Medulla oblongata (tissue), 1 donor: ENCODE results near the gene NXPH1.

ENCODE experiments used
- DNase-seq: peaks from one replicate; pipeline ENCODE4 v3.0.0-alpha.2; 2015; ENCODE audit errors: extremely low spot score

The NXPH1 gene

DNA sequence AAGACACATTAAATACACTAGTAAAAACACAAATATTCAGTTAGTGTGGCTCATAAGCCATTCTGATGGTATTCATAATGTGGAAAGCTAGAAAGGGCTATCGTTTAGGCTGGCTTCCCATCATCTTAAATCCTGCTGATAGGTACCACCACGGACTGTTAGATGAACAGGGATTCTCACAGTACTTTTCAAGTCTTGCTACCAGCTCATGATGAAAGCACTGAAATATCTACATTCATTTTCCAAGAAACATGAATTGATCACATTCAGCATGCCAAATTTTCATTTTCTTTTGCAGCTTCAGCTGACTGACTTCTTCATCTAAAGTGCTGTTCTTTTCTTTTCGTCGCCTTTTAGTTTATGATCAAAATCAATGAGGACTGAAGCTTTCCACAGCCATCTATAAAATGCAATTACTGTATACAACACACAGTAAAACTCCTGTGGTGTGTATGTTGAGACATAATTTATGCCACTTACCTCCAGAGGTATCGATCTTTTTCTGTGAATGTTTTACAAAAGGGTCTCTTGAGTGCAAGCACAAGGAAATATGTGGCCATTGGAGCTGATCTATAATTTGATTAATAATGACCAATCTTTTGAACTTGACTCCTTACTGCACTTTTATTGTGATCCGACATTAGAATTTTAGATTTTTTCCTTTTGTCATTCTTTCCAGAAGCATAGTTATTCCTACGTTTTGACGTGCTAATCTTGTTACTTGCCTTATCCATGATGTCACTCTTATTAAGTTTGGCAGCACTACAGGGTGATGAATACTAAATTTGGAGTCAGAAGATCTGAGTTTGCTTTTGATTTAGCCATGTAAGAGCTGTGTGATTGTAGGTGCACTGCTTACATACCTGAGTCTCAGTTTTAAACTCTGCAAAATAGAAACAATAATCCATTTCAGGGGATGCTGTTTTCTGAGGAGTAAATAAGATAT lies 58.4 kb downstream of the NXPH1 start:
- no peak for DNase-seq

DNA sequence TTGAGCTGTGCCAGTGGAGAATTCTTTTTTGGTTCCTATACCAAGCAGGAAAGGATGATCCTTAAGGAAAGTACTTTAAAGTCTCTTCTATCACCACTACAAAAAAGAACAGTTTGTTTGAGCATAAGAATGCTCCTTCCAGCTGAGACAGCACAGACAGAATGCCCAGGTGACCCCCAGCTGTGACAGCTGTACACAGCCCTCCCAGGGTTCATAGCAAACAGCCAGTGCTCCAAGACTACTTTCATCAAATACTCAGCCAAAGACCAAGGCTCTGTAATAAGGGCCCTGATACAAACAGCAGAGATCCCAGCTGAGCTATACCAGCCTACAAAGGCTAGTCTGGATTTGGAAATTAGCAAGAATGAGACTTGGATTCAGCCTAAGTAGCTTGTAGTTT lies 65.7 kb downstream of the NXPH1 start:
- no peak for DNase-seq

DNA sequence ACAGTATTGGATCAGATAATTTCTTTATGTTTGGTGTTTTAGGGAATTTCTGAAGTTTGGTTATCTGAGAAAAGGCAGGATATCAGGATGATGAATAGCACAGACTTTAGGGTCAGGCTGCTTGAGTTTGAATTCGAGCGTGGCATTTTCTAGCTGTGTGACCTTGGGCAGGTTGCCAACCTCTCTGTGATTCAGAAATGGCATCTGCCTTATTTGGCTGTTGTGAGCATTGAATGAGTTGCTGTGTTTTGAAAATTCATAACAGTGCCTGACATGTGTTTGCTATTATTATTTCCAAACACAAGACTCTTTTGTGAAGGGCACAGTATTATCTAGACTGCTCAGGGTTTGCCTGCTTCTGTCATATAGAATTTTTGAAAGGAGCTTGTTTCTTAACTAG lies 66.9 kb downstream of the NXPH1 start:
- DNase-seq, result no peak

DNA sequence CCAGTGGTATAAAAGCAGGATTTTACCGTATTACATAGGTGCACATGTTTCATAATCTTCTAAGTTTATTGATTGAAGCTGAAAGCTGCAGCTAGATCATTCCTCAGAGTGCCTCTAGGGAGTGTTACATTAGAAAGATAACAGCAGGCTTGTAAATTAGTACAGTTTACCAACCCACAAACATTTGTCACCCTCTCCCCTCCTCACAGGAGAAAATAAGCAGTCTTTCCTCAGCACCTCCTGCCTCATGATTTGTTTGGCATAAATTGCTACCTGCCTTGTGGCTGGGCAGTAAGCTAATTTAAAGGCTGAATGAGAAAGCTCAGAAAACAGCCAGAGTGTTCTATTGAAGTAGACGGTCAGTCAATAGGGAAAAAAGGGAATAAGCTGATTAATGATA lies 74.2 kb downstream of the NXPH1 start:
- no peak for DNase-seq

DNA sequence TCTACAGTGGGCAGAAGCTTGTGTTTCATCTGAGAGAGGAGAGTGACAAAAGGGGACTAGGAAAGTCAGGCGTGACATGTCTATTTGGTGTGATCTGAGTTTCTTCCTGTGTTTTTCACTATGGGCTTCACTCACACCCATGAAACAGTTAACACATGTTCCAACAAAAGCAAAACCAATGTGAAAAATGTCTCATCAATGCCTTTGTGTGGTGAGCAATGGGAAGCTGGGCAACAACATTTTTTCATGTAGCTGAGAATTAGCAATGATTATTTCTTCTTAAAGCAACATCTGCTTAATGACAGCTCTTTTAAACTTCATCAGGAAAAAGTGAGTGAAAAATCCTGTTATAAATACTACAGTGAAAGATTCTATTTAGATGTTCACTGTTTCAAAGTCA lies 76.2 kb downstream of the NXPH1 start:
- DNase-seq, result no peak

DNA sequence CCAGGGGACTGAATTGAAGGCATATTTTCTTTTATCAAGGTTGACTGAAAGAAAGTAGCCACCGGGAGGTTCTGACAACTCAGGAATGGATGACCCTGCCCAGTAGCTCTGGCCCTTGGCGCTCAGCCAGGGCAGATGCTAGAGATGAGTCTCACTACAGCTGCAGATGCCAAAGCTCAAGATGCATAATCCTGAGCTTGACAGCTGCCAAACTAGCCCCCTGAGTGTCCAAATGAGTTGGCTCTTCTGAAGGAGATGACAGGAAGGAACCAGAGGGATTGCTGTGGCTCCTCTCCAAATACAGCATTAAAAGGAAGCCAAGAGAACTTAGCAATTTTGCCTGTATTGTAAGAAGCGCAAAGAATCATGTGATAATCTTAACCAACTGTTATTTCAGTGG lies 78.4 kb downstream of the NXPH1 start:
- DNase-seq, result no peak

DNA sequence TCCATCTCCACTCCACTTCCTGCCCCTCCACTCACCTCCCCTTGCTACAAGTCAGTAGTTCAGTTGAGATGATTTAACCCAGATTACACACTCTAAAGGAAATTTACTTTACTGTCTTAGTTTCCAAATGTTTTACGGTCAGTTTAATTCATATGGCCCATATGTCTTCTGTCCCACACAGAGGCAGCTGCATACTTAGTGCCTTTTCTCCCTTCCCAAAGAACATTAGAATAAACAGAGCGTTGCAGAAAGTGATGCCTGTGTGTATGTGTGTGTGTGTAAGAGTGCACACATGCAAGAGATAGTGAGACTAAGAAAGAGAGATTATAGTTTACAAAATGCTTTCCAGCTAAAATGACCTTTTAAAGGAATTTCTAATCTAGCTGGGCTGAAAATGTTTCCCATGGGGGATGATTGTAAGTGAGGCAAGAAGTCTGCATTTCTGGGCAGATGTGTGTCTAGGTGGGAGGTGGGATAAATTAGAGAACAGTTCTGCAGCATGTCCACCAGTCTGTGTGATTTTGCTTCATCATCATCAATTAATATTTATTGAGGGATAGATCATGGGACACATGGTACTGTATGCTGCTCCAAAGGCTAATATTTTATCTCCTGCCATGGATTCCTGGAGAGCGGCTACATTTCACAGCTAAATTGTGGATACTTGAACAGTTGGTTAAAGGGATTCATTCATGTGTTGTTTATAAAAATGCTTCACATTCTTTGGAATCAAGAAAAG lies 81.5 kb downstream of the NXPH1 start:
- no peak for DNase-seq

DNA sequence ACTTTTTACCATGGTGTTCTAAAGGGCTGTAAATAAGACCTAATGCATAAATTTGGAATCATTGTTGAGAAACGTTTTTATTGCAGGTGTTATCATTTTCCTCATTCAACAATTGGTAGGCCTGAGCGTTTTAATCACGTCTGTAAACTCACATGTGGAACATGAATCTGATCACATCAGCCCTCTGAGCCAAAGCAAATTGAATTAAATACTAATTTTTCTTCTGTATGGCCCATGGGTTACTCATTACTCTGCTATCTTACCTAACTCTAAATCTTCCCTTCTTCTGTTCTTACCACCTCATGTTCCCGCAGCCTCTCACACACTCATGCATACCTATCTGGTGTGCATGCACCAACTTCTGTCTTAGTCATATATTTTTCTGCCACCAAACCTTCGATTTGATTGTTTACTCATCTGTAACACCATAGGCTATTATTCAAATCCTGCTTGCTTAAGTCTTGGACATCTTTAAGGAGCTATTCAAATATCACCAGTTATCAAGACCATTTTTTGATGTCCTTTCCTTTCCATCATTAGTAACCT lies 82.3 kb downstream of the NXPH1 start:
- DNase-seq, result no peak

DNA sequence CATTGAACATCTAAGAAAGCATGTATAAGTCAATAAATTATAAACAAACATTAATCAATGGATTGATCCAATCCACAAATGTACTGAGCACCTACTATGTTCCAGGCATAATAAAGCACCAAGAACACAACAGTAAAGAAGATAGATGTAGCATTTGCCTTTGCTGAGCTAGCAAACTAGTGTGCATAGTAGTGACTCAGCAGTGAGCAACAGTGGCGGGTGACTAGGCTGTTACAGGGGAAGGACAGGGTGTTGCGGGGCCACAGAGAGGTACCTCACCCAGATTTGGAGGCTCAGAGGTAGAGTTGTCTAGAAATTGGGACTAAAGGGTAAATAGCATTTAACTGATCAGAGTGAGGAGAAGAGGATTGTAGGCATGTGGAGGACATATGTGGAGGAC lies 83.6 kb downstream of the NXPH1 start:
- DNase-seq, result no peak

DNA sequence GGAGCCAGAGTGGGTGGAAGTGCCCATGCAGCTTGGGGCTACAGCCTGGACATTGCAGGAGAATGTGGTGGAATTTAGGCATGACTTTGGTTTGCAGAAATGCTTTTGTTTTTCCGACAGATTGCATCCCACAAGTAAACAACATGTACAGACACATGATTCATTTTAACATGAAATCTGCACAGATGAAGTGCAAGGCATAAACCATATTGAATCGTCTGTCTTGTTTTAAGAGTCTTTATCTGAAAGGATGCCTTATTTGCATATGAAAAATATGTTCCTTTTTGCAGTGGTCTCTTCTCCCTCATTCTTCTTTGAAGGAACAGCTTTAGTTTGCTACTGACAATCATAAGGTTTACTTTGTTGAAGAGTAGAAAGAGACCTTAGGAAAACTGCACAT lies 94.9 kb downstream of the NXPH1 start:
- DNase-seq, result no peak

DNA sequence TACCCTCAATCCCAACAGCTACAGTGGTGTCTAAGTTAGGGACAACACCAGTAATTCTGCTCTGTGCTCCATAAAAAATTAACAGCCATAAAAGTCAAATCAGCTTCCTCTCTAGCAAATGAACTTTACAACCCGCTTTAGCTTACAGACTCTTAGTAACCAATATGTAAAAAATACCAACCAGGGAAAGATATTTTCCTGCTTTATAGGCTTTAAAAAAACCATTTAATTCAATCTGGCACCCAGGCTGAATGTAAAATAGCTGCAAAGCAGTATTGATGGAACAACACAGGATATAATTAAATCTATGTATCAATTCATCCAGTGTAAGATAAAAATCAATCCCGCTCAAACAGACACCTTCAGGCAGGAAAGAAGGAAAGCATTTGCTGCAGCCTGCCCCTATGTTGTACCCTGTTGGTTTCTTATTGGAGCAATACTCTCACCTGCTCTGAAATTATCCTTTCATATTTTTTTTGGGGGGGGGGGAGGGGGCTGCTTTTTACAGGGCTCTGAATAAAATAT lies 98.6 kb downstream of the NXPH1 start:
- DNase-seq, result no peak

DNA sequence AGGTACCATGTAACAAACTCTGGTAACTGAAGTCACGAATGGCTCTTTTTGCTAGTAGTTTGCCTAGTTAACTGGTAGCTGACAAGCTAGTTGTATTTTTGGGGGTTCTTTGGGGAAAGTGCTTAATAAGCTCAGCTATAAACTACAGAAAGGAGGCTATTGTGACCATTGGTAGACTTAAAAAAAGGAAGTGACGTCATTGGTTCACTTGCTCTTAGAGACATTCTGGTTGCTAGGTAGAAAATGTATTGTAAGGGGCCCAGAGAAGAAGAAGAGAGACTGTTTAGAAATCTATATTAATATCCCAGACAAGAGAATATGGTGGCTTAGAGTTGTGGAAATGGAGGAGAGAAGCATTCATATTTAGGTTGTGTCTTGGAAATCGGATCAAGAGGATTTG lies 103.0 kb downstream of the NXPH1 start:
- DNase-seq, result no peak

DNA sequence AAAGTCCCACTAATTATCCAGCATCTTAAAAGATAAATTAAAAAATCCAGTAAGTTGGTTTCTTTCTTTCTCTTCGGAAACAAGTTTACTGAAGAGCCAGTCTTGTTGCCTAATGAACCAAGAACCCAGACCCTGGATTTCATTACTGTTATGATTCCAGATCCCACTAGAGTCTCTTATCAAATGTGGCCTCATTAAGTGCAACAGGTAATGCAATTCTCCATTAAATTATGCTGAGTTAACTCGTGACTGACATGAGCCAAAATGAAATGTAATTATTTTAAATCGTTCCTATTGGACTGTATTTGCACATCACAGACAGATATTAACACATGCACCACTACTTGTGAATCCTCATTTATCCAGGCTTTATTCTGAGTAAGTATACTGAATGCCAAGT lies 115.6 kb downstream of the NXPH1 start:
- no peak for DNase-seq

DNA sequence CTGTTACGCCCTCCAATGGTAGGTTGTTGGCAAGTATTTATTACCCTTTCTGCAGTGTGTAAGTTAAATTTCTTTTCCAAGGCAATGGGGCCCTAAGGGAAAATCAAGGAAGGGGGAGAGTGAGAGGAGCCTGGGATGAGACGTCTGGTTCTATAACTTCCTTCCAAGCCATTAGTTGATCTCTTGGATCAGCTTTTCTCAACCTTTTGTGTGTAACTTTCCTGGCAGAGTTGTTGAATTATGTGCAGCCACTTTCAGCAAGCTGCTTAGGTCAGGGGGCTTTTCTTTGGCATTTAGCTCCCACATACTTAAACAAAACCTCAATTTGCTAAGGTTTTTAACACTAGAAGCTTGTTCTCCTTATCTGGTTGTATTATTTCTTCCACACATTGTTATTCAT lies 127.1 kb downstream of the NXPH1 start:
- no peak for DNase-seq

DNA sequence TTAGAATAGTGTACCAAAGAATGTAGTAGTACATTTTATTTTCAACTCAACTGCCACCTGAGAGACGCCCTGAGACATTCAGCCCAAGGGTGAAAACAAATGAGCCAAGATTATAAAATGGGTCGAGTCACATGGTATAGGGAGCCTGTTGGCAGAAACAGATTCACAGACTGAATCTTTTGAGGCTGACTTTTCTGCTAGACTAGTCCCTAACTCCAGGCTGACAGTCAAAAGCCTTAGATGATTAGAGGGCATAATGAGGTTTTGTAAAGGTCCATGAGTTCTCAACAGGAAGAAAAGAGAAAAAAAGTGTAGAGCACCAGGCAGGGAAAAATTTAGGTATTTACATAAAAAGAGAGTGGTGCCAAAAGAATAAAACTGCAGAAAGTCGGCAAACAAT lies 128.0 kb downstream of the NXPH1 start:
- DNase-seq, result peak; percentile 36

DNA sequence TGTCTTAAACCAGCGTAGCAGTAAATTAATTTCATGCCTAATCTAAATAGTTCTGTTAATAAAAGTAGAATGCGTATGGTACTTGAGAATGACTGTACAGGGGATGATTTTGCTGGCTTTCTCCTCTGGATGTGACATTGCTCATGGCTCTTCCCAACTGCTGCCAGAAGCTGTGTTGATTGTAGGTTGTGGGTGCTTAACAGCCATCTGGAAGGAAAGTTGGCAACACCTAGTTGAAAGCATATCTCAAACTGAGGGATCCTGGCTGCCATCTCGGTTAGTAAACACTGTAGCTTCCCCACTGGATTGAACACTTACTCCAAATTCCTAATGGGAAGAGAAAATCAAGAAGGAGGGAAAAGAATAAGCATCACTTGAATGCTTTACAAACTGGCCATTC lies 130.9 kb downstream of the NXPH1 start:
- DNase-seq, result no peak

DNA sequence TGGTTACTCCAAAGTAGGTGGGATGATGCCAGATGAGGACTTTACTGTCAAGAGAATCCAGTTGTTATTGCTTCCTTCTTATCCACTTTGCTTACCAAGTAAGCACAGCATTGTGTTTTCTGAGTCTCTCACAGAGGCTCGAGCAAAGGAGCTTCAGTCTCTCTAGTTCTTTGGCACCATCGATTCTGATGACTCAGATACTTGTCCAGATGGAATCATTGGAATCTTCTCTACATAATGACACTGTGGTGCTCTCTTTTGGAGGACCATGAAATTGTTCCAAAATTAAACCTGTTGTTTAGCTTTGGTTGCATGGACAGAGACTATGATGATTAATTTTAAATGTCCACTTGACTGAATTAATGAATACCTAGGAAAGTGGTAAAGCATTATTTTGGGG lies 132.6 kb downstream of the NXPH1 start:
- no peak for DNase-seq

DNA sequence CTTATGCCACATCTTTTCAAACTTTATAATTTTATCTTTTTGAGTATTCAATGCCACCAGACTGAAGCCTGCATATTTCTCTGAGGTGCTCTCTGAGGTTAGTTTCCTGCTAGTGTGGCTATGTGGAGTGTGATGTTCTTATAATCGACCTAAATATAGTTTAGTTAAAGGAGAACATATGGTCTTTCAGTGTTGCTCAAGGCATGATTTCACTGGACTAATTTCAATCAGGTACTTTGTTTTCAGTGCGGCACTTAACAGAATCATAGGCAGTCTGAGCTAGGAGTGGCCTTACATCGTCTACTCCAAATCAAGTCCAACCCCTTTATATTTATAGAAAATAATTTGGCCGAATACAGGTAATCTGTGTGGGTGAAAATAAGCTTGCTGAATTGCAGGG lies 134.2 kb downstream of the NXPH1 start:
- no peak for DNase-seq

DNA sequence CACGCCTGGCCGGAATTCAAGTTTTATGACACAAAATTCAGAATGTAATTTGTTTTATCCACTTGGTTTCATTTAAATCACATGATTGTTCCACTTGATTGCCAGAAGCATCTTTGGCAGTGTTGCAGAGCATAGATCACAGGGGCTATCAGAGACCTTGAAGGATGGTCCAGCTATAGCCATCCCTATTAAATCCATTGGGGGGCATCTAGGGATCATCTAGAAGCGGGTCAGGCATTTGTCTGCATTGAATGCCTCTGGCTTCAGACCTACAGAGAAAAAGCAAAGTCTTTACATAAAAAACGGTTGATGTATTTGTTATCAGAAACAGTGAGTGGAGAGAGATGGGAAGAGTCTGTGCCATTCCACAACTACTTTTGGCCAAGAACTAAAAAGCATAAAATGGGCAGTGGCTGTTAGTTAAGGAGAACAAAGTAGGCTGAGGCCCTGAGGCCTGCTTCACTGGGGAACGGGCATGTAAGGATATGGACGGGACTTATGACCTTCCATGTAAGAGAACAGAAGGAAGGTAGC lies 146.3 kb downstream of the NXPH1 start:
- no peak for DNase-seq

DNA sequence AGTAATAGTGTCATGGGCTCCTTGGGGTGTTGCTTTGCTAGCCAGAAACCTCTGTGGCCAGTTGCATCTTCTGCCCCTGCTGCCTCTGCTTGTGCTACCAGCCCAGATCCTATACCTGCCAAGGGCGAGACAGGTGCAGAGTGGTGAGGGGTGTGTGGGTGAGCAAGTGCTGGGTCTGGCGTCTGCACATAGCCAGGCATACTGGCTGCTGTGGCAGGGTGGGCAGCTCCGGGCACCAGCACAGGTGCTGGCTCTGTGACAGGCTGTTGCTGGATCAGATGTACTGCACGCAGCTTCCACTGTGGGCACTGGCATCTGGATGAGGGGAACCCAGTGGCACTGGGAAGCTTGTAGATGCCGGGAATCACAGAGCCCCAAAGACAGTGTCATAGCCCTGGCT lies 148.4 kb downstream of the NXPH1 start:
- no peak for DNase-seq

DNA sequence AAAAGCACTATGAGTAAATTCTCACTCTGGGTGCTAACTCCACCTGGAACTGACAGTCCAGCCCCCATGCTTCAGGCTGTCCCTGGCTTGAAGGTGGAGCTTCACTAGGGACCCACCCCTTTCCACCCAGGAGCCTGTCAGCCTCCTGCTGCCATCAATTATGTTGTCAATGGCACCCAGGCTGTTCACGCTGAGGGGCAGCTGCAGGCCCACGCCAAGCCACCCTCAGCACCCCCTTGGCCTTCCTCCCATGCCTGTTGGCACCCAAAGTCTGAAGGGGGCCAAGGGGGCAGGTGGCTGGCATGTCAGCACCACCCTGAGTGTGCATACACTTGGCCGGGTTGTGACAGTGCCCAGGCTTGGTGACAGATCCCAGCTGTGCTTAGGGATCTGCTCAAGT lies 149.3 kb downstream of the NXPH1 start:
- no peak for DNase-seq

DNA sequence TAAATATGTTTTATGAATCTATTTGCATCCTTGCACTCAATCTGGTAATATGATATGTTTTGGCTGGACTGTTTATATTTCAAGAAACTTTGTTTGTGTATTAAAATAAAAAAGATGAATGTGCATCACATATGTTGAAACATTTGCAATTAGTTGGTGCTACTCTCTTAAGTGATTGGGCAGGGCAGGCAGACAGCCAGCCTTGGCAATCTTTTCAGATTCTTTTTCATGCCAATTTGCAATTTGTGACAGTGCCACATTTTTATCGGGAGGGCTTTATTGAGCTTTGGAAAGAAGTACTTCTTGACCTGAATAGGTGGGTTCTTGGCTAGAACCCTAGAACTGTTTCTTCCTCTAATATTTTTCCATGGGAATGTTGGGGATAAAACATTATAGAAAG lies 152.2 kb downstream of the NXPH1 start:
- DNase-seq, result no peak
